SH-SY5Y (cell line): ENCODE measurements around the gene STAT5B.

ENCODE experiments used
- GATA2 ChIP-seq: IDR thresholded peaks from 2 replicates; pipeline ENCODE4 v1.6.1; 2011; ENCODE audit warnings: mild to moderate bottlenecking, low read depth, low read length
- GATA3 ChIP-seq: IDR thresholded peaks from 2 replicates; pipeline ENCODE4 v1.6.1; 2011; ENCODE audit warnings: low read depth, mild to moderate bottlenecking, low read length, moderate library complexity

- TF ChIP-seq GATA2 = no peak
- TF ChIP-seq GATA3 = no peak
Measured at GRCh38 chr17:42317266-42317845, 41.2 kb upstream of the STAT5B start.
